ENCODE data around the gene FOXP3. TPM values are rescaled to one million over a fixed set of nuclear protein-coding genes. Genes with fewer than 3 reads are reported as not detected.

The FOXP3 gene
- total RNA-seq, 1 donor from 2014 or later: 0.29 TPM

- Mint-ChIP-seq H3K4me1 (peaks cover 21% of the 10 kb centered on the region), H3K4me3 (peak overlapping the region; percentile 85), H3K27ac (peak overlapping the region; percentile 95), H3K27me3 (no peaks in the 10 kb centered on the region), H3K9me3 (no peaks in the 10 kb centered on the region), H3K36me3 (ENCODE audit: low read depth) (peaks cover 3% of the 10 kb centered on the region)
- CTCF ChIA-PET: no interaction called here
- DNase-seq (no peak), ATAC-seq (ENCODE audit: low read depth) (no peak)
- POLR2A ChIA-PET: interaction anchor here (0.6 to 1.9 kb wide), 5 partner anchors 37 to 340 kb away, joined by 3 to 7 read pairs (median 4); partner anchors contain the start of gene WDR45
- no peak for TF ChIP-seq CTCF (IDR thresholded peaks at IDR 0.05)
- intact Hi-C loops (cut with micrococcal nuclease): loop anchor here (2.0 kb wide), 1 partner anchor 41 kb away; no protein-coding TSS in a partner anchor
Observed at GRCh38 chrX:49231333-49232000, 33.0 kb downstream of the FOXP3 start.

- Mint-ChIP-seq H3K4me1 (peaks cover 18% of the 10 kb centered on the region), H3K36me3 (ENCODE audit: low read depth) (peaks cover 3% of the 10 kb centered on the region), H3K27me3 (no peaks in the 10 kb centered on the region), H3K27ac (peak overlapping the region; percentile 95), H3K9me3 (no peaks in the 10 kb centered on the region), H3K4me3 (peak overlapping the region; percentile 85)
- peak; percentile 54 for DNase-seq
- no peak for TF ChIP-seq CTCF (IDR thresholded peaks at IDR 0.05)
- ChIA-PET CTCF (no interaction called here), POLR2A (interaction anchor here (0.6 to 1.9 kb wide), 9 partner anchors 30 to 339 kb away, joined by 3 to 8 read pairs (median 4); partner anchors contain the start of genes PPP1R3F and WDR45)
- peak; percentile 78 for ATAC-seq (ENCODE audit: low read depth)
- intact Hi-C loops (cut with micrococcal nuclease): loop anchor here (1.0 to 2.0 kb wide), 3 partner anchors 30 to 40 kb away; partner anchors contain the start of genes PPP1R3F and SYP
Observed at GRCh38 chrX:49230500-49231232, 33.8 kb downstream of the FOXP3 start.

- Mint-ChIP-seq H3K27me3 (no peaks in the 10 kb centered on the region), H3K4me3 (no peak overlapping the region)
- CTCF ChIA-PET: no interaction called here
Observed at GRCh38 chrX:49228185-49228584, 36.3 kb downstream of the FOXP3 start.

GRCh38 chrX:49227726-49228125 lies 36.8 kb downstream of the FOXP3 start:
- no peak overlapping the region for H3K27ac Mint-ChIP-seq
- ChIA-PET POLR2A (no interaction called here), CTCF (no interaction called here)
- intact Hi-C loops (cut with micrococcal nuclease): no loop called here
- H3K4me1 Mint-ChIP-seq: peaks cover 13% of the 10 kb centered on the region
- DNase-seq: no peak
- H3K27me3 Mint-ChIP-seq: no peaks in the 10 kb centered on the region
- ATAC-seq (ENCODE audit: low read depth): no peak
- no peaks in the 10 kb centered on the region for H3K9me3 Mint-ChIP-seq
- TF ChIP-seq CTCF (IDR thresholded peaks at IDR 0.05): no peak
- H3K4me3 Mint-ChIP-seq: no peak overlapping the region
- no peaks in the 10 kb centered on the region for H3K36me3 Mint-ChIP-seq (ENCODE audit: low read depth)

More at GRCh38 chrX:49228185-49228584, 36.3 kb downstream of the FOXP3 start:
- peaks cover 13% of the 10 kb centered on the region for H3K4me1 Mint-ChIP-seq
- no peak overlapping the region for H3K27ac Mint-ChIP-seq
- POLR2A ChIA-PET: no interaction called here
- DNase-seq (no peak), ATAC-seq (ENCODE audit: low read depth) (no peak)
- no peaks in the 10 kb centered on the region for H3K36me3 Mint-ChIP-seq (ENCODE audit: low read depth)
- H3K9me3 Mint-ChIP-seq: no peaks in the 10 kb centered on the region
- no peak for TF ChIP-seq CTCF (IDR thresholded peaks at IDR 0.05)
- intact Hi-C loops (cut with micrococcal nuclease): no loop called here

GRCh38 chrX:49226946-49227345 lies 37.6 kb downstream of the FOXP3 start:
- intact Hi-C loops (cut with micrococcal nuclease): no loop called here
- Mint-ChIP-seq H3K36me3 (ENCODE audit: low read depth) (no peaks in the 10 kb centered on the region), H3K27me3 (no peaks in the 10 kb centered on the region), H3K9me3 (no peaks in the 10 kb centered on the region), H3K27ac (no peak overlapping the region), H3K4me1 (peaks cover 14% of the 10 kb centered on the region), H3K4me3 (no peak overlapping the region)
- ATAC-seq (ENCODE audit: low read depth): no peak
- no peak for DNase-seq
- ChIA-PET POLR2A (no interaction called here), CTCF (no interaction called here)
- TF ChIP-seq CTCF (IDR thresholded peaks at IDR 0.05): no peak
